Hepatic stellate cell (primary cell): ENCODE data around the gene TMEM167B.
"Not testable (repeated sequence)": the region's sequence is repeated elsewhere in the genome, so short reads cannot be mapped to it uniquely, and the experiment has no call there.

Experiments used
- DNase-seq: peaks from one replicate; pipeline ENCODE4 v3.0.0; 2011; ENCODE audit warnings: low spot score

Gene TMEM167B

GRCh38 chr1:109090196-109091077 lies at the start of gene TMEM167B:
TMEM167B (plus strand) TSS chr1:109090764; CDS start chr1:109090873, 109 bp downstream.
- peak; percentile 87 for DNase-seq

- DNase-seq, result peak; percentile 38
These were observed 49.5 kb upstream of the TMEM167B start for GRCh38 chr1:109040989-109041620.

GRCh38 chr1:109041621-109042468 lies 48.7 kb upstream of the TMEM167B start, which contains the start of gene WDR47:
WDR47 (minus strand) TSS chr1:109042102; CDS start chr1:109023512, 18,590 bp downstream.
- peak; percentile 98 for DNase-seq

GRCh38 chr1:109045595-109045994 lies 45.0 kb upstream of the TMEM167B start:
- no peak for DNase-seq

GRCh38 chr1:109046671-109047070 lies 43.9 kb upstream of the TMEM167B start:
- no peak for DNase-seq

GRCh38 chr1:109047339-109047738 lies 43.2 kb upstream of the TMEM167B start:
- DNase-seq, result no peak

- no peak for DNase-seq
These were observed 42.2 kb upstream of the TMEM167B start for GRCh38 chr1:109048335-109048734.

GRCh38 chr1:109050228-109050995 lies 40.2 kb upstream of the TMEM167B start:
- no peak for DNase-seq

- DNase-seq, result not testable (repeated sequence)
These were observed 38.4 kb upstream of the TMEM167B start for GRCh38 chr1:109052145-109052544.

GRCh38 chr1:109056064-109056463 lies 34.5 kb upstream of the TMEM167B start:
- no peak for DNase-seq

GRCh38 chr1:109059026-109059425 lies 31.5 kb upstream of the TMEM167B start:
- DNase-seq, result no peak

- no peak for DNase-seq
These were observed 29.9 kb upstream of the TMEM167B start for GRCh38 chr1:109060707-109061106.

GRCh38 chr1:109061183-109061582 lies 29.4 kb upstream of the TMEM167B start:
- no peak for DNase-seq

GRCh38 chr1:109065137-109065536 lies 25.4 kb upstream of the TMEM167B start:
- DNase-seq, result no peak

- DNase-seq, result no peak
These were observed 22.7 kb upstream of the TMEM167B start for GRCh38 chr1:109067883-109068282.

- DNase-seq, result no peak
These were observed 21.3 kb upstream of the TMEM167B start for GRCh38 chr1:109069294-109069693.

GRCh38 chr1:109075531-109076490 lies 14.8 kb upstream of the TMEM167B start, which contains the start of gene TAF13:
TAF13 (minus strand) TSS chr1:109076003; CDS start chr1:109075947, 56 bp downstream.
- peak; percentile 93 for DNase-seq

- DNase-seq, result no peak
These were observed 12.2 kb upstream of the TMEM167B start for GRCh38 chr1:109078317-109078716.

GRCh38 chr1:109079240-109079622 lies 11.3 kb upstream of the TMEM167B start:
- DNase-seq, result no peak

GRCh38 chr1:109080441-109081082 lies 10.0 kb upstream of the TMEM167B start:
- no peak for DNase-seq
